Kidney tubule cell (primary cell): ENCODE measurements around the gene B3GALNT2.

Source experiments
- DNase-seq: peaks from one replicate; pipeline ENCODE4 v3.0.0-alpha.2; 2018; ENCODE audit warnings: low spot score

The B3GALNT2 gene

GRCh38 chr1:235409042-235409820 lies 95.0 kb downstream of the B3GALNT2 start:
- DNase-seq: no peak

GRCh38 chr1:235408503-235408960 lies 95.7 kb downstream of the B3GALNT2 start:
- no peak for DNase-seq

GRCh38 chr1:235407419-235407818 lies 96.8 kb downstream of the B3GALNT2 start:
- DNase-seq: no peak

DNA sequence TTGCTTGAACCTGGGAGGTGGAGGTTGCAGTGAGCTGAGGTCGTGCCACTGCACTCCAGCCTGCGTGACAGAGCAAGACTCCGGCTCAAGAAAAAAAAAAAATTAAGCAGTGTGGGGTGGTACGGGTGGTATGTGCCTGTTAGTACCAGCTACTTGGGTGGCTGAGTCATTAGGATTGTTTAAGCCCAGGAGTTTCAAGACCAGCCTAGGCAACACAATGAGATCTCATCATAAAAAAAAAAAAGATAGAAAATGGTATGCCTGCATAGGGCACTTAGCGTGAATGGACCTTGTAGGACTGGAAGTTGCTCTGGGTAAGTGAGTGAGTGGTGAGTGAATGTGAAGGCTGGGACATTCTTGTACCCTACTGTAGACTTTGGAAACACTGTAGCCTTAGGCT lies 100.1 kb downstream of the B3GALNT2 start:
- DNase-seq: peak; percentile 80

- peak; percentile 28 for DNase-seq
These were observed 100.7 kb downstream of the B3GALNT2 start for GRCh38 chr1:235403593-235403992.

GRCh38 chr1:235402457-235403200 lies 101.6 kb downstream of the B3GALNT2 start:
- peak; percentile 70 for DNase-seq

DNA sequence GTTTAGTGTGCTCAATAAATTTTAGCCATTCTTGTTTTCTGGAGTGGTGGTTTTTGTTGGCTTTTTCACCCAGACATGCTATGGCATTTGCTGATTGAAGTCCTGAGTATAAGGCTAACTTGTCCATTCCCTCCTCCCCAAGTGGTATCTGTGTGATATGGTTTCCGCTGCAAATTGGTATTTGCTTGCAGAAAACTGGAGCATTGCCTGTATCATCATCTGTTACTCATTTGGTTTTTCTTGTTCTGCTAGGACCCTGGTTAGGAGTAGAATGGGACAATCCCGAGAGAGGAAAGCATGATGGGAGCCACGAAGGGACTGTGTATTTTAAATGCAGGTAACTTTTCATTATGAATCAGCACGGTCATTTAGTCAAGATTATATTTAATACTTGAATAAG lies 103.0 kb downstream of the B3GALNT2 start:
- no peak for DNase-seq
